K562 (cell line): ENCODE data around the gene ZNF778. TPM values are rescaled to one million over a fixed set of nuclear protein-coding genes. Genes with fewer than 3 reads are reported as not detected.

Source experiments
- DDX20 ChIP-seq: fragments of 450-650 bp; IDR thresholded peaks from 2 replicates; pipeline ENCODE4 v1.6.1; 2016; ENCODE audit warnings: missing genetic modification characterization, low read depth, mild to moderate bottlenecking, missing compliant biosample characterization, moderate library complexity
- DPF2 ChIP-seq: fragments of 450-650 bp; IDR thresholded peaks from 2 replicates; pipeline ENCODE4 v1.6.1; 2016
- MIER1 ChIP-seq: fragments of 450-650 bp; IDR thresholded peaks from 2 replicates; pipeline ENCODE4 v1.6.1; 2016; ENCODE audit warnings: antibody characterized with exemption, mild to moderate bottlenecking, low read depth
- NCOA2 ChIP-seq, 2 experiments: fragments of 450-650 bp; IDR thresholded peaks; 2 replicates each; pipeline ENCODE4 v1.6.1; 2018; ENCODE audit warnings: mild to moderate bottlenecking in 2 of 2, moderate library complexity in 1 of 2; ENCODE audit not compliant: partially characterized antibody in 2 of 2
- NFIX ChIP-seq: fragments of 250-450 bp; sonication (Bioruptor Pico); IDR thresholded peaks from 2 replicates; pipeline ENCODE4 v1.4.0; 2020; ENCODE audit warnings: low read depth, mild to moderate bottlenecking, moderate library complexity
- NFRKB ChIP-seq: fragments of 450-650 bp; IDR thresholded peaks from 2 replicates; pipeline ENCODE4 v1.6.1; 2016; ENCODE audit warnings: low read depth
- NR1H2 ChIP-seq: sonication (generic); formaldehyde crosslinking; IDR thresholded peaks from 2 replicates; pipeline ENCODE4 v1.4.0; 2020; ENCODE audit warnings: mild to moderate bottlenecking, missing genetic modification reagents
- NR4A1 ChIP-seq, 2 experiments: fragments of 250-450 bp in 1 of 2; fragments of 450-650 bp in 1 of 2; sonication (Bioruptor Pico) in 1 of 2; IDR thresholded peaks; 2 replicates each; pipeline versions ENCODE4 v1.4.0 to v1.6.1; 2016 to 2020; ENCODE audit warnings: mild to moderate bottlenecking in 2 of 2, missing compliant biosample characterization in 1 of 2, missing genetic modification characterization in 1 of 2, moderate library complexity in 1 of 2
- RFX5 ChIP-seq: IDR thresholded peaks from 2 replicates; pipeline ENCODE4 v1.6.1; 2011; ENCODE audit warnings: low read depth, mild to moderate bottlenecking, improper control_type of control experiment, low read length
- RHOXF2B ChIP-seq: fragments of 250-450 bp; sonication (Bioruptor Pico); conservative IDR thresholded peaks from 2 replicates; pipeline ENCODE4 v1.5.1; 2021
- SPI1 ChIP-seq: IDR thresholded peaks from 2 replicates; pipeline ENCODE4 v1.6.1; 2011; ENCODE audit warnings: low read depth, low read length, control low read depth, borderline replicate concordance
- TAL1 ChIP-seq: fragments of 450-650 bp; IDR thresholded peaks from 2 replicates; pipeline ENCODE4 v1.6.1; 2016; ENCODE audit warnings: mild to moderate bottlenecking
- polyA plus RNA-seq, 8 experiments: library from polyadenylated mRNA; depleted of rRNA in 4 of 8; stranded (reverse) in 5 of 8; unstranded in 3 of 8; fragments of >200 nt; fragmentation: Nextera tagmentation in 2 of 8; fragmentation: Illumina TruSeq in 1 of 8; extraction: Ambion mirVana in 2 of 8; extraction: Trizol in 1 of 8; gene quantifications; 2 replicates each; pipeline versions ENCODE4 v1.2.1 to v1.2.3, GENCODE V29; 2011 to 2014; ENCODE audit warnings: inconsistent platforms in 1 of 8, missing spikeins in 1 of 8
- total RNA-seq, 7 experiments: library from RNA; depleted of rRNA in 6 of 7; stranded (reverse); fragments of >200 nt in 6 of 7; fragmentation: Illumina TruSeq in 2 of 7; extraction: Trizol in 2 of 7; gene quantifications; 2 replicates each; pipeline versions ENCODE4 v1.2.1 to v1.2.3, GENCODE V29; 2011 to 2021; ENCODE audit warnings: low replicate concordance in 1 of 7
- TF ChIP-seq, protein P1 (sequence below): fragments of 450-650 bp; IDR thresholded peaks from 2 replicates; pipeline ENCODE4 v1.6.1; 2018; ENCODE audit not compliant: partially characterized antibody
- TF ChIP-seq, protein P2 (sequence below): fragments of 250-450 bp; sonication (Bioruptor Pico); IDR thresholded peaks from 2 replicates; pipeline ENCODE4 v1.5.0; 2022; ENCODE audit warnings: mild to moderate bottlenecking
- TF ChIP-seq, protein P3 (sequence below): IDR thresholded peaks from 3 replicates; pipeline ENCODE4 v1.6.1; 2011; ENCODE audit warnings: borderline replicate concordance, mild to moderate bottlenecking, moderate library complexity; ENCODE audit not compliant: insufficient read length; ENCODE audit errors: extremely low read depth
- TF ChIP-seq, protein P4 (sequence below): fragments of 250-450 bp; sonication (Bioruptor Pico); IDR thresholded peaks from 2 replicates; pipeline ENCODE4 v1.5.0; 2021

The ZNF778 gene
- total and polyA plus RNA-seq, 9 of the 15 experiments (the other 6 are each of a cell fraction or from before 2014, with no cell fraction given): 0.70 to 60.6 (median 7.5) TPM

DNA sequence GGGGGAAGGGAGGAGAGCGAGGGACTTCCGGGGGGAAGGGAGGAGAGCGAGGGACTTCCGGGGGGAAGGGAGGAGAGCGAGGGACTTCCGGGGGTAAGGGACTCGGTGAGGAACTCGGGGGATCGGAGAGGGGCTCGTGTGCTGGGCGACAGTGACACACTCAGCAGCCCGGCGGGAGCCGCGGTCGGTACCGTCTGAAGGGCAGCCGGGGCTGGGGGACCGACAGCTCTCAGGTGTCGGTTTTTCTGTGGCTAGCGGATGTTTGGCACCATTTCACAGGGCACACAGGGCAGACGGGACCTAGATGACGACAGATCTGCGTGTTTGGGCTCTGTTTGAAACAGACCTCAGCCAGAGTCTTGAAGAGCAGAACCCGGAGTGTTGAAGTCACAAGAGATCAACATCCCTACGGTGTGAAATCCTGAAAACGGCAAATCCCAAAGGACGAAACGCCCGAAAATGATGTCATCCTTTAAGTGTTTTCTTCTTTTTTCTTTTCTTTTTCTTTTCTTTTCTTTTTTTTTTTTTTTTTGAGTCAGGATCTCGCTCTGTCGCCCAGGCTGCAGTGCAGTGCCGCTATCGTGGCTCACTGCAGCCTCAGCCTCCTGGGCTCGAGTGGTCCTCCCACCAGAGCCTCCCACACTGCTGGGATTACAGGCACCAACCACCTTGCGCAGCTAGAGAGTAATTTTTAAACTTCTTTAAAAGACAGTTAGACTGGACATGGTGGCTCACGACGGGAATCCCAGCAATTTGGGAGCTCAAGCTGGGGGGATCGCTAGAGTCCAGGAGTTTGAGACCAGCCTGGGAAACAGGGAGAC is 23.9 kb downstream of the ZNF778 start (continued):
- TF ChIP-seq, protein P1, sequence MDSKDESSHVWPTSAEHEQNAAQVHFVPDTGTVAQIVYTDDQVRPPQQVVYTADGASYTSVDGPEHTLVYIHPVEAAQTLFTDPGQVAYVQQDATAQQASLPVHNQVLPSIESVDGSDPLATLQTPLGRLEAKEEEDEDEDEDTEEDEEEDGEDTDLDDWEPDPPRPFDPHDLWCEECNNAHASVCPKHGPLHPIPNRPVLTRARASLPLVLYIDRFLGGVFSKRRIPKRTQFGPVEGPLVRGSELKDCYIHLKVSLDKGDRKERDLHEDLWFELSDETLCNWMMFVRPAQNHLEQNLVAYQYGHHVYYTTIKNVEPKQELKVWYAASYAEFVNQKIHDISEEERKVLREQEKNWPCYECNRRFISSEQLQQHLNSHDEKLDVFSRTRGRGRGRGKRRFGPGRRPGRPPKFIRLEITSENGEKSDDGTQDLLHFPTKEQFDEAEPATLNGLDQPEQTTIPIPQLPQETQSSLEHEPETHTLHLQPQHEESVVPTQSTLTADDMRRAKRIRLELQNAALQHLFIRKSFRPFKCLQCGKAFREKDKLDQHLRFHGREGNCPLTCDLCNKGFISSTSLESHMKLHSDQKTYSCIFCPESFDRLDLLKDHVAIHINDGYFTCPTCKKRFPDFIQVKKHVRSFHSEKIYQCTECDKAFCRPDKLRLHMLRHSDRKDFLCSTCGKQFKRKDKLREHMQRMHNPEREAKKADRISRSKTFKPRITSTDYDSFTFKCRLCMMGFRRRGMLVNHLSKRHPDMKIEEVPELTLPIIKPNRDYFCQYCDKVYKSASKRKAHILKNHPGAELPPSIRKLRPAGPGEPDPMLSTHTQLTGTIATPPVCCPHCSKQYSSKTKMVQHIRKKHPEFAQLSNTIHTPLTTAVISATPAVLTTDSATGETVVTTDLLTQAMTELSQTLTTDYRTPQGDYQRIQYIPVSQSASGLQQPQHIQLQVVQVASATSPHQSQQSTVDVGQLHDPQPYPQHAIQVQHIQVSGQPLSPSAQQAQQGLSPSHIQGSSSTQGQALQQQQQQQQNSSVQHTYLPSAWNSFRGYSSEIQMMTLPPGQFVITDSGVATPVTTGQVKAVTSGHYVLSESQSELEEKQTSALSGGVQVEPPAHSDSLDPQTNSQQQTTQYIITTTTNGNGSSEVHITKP: no peak
- TF ChIP-seq DDX20 (no peak), SPI1 (0 out of 2 replicates have a peak, but pooled peaks have one; percentile 46), NR4A1 (CRISPR knock-in tag; IDR thresholded peaks at IDR 0.05) (peak; percentile 78; the same call in 1 of the 2 replicates), NR4A1 (tag; IDR thresholded peaks at IDR 0.05) (no peak), NFIX (CRISPR knock-in tag) (no peak), RHOXF2B (CRISPR knock-in tag) (no peak), RFX5 (no peak), NR1H2 (0 out of 2 replicates have a peak, but pooled peaks have one; percentile 68), DPF2 (0 out of 2 replicates have a peak, but pooled peaks have one; percentile 44), TAL1 (no peak), NCOA2 (IDR thresholded peaks at IDR 0.05; ENCODE audit: partially characterized antibody in 2 of 2) (no peak), MIER1 (peak; percentile 47; the same call in 1 of the 2 replicates), NFRKB (0 out of 2 replicates have a peak, but pooled peaks have one; percentile 22)
- TF ChIP-seq, protein P2, sequence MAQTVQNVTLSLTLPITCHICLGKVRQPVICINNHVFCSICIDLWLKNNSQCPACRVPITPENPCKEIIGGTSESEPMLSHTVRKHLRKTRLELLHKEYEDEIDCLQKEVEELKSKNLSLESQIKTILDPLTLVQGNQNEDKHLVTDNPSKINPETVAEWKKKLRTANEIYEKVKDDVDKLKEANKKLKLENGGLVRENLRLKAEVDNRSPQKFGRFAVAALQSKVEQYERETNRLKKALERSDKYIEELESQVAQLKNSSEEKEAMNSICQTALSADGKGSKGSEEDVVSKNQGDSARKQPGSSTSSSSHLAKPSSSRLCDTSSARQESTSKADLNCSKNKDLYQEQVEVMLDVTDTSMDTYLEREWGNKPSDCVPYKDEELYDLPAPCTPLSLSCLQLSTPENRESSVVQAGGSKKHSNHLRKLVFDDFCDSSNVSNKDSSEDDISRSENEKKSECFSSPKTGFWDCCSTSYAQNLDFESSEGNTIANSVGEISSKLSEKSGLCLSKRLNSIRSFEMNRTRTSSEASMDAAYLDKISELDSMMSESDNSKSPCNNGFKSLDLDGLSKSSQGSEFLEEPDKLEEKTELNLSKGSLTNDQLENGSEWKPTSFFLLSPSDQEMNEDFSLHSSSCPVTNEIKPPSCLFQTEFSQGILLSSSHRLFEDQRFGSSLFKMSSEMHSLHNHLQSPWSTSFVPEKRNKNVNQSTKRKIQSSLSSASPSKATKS (CRISPR knock-in tag): no peak
- TF ChIP-seq, protein P3, sequence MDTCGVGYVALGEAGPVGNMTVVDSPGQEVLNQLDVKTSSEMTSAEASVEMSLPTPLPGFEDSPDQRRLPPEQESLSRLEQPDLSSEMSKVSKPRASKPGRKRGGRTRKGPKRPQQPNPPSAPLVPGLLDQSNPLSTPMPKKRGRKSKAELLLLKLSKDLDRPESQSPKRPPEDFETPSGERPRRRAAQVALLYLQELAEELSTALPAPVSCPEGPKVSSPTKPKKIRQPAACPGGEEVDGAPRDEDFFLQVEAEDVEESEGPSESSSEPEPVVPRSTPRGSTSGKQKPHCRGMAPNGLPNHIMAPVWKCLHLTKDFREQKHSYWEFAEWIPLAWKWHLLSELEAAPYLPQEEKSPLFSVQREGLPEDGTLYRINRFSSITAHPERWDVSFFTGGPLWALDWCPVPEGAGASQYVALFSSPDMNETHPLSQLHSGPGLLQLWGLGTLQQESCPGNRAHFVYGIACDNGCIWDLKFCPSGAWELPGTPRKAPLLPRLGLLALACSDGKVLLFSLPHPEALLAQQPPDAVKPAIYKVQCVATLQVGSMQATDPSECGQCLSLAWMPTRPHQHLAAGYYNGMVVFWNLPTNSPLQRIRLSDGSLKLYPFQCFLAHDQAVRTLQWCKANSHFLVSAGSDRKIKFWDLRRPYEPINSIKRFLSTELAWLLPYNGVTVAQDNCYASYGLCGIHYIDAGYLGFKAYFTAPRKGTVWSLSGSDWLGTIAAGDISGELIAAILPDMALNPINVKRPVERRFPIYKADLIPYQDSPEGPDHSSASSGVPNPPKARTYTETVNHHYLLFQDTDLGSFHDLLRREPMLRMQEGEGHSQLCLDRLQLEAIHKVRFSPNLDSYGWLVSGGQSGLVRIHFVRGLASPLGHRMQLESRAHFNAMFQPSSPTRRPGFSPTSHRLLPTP: no peak
- TF ChIP-seq, protein P4, sequence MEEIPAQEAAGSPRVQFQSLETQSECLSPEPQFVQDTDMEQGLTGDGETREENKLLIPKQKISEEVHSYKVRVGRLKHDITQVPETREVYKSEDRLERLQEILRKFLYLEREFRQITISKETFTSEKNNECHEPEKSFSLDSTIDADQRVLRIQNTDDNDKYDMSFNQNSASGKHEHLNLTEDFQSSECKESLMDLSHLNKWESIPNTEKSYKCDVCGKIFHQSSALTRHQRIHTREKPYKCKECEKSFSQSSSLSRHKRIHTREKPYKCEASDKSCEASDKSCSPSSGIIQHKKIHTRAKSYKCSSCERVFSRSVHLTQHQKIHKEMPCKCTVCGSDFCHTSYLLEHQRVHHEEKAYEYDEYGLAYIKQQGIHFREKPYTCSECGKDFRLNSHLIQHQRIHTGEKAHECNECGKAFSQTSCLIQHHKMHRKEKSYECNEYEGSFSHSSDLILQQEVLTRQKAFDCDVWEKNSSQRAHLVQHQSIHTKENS (CRISPR knock-in tag): no peak
